Right kidney (tissue), 1 donor: ENCODE data around the gene CHID1.

Experiments
- DNase-seq: peaks from one replicate; pipeline ENCODE4 v3.0.0-alpha.2; 2016

The CHID1 gene

GRCh38 chr11:934527-934926 lies 23.9 kb upstream of the CHID1 start:
- DNase-seq, result no peak

- DNase-seq, result no peak
Measured at GRCh38 chr11:933936-934335, 23.3 kb upstream of the CHID1 start.

- DNase-seq, result no peak
Measured at GRCh38 chr11:933142-933851, 22.7 kb upstream of the CHID1 start.

GRCh38 chr11:932435-932834 lies 21.8 kb upstream of the CHID1 start:
- DNase-seq, result no peak

GRCh38 chr11:931385-931784 lies 20.8 kb upstream of the CHID1 start:
- no peak for DNase-seq

- DNase-seq, result no peak
Measured at GRCh38 chr11:929405-929804, 18.8 kb upstream of the CHID1 start.

GRCh38 chr11:928786-929185 lies 18.2 kb upstream of the CHID1 start:
- DNase-seq, result no peak

GRCh38 chr11:927871-928270 lies 17.3 kb upstream of the CHID1 start:
- DNase-seq, result no peak

GRCh38 chr11:926341-926916 lies 15.8 kb upstream of the CHID1 start:
- DNase-seq, result peak; percentile 60

GRCh38 chr11:925496-926301 lies 15.1 kb upstream of the CHID1 start, which contains the start of gene AP2A2:
Gene AP2A2, plus strand, starts transcription at chr11:925870. Its CDS starts 152 bp downstream, at chr11:926022.
- DNase-seq, result peak; percentile 85

GRCh38 chr11:925158-925495 lies 14.5 kb upstream of the CHID1 start:
- no peak for DNase-seq

- no peak for DNase-seq
Measured at GRCh38 chr11:924406-925157, 14.0 kb upstream of the CHID1 start.

GRCh38 chr11:923691-924405 lies 13.2 kb upstream of the CHID1 start:
- no peak for DNase-seq

- no peak for DNase-seq
Measured at GRCh38 chr11:921921-922678, 11.5 kb upstream of the CHID1 start.

- no peak for DNase-seq
Measured at GRCh38 chr11:917426-917825, 6.8 kb upstream of the CHID1 start.

GRCh38 chr11:914747-915501 lies 4.3 kb upstream of the CHID1 start:
- no peak for DNase-seq

- no peak for DNase-seq
Measured at GRCh38 chr11:914204-914603, 3.6 kb upstream of the CHID1 start.

- DNase-seq, result no peak
Measured at GRCh38 chr11:913043-913442, 2.4 kb upstream of the CHID1 start.

GRCh38 chr11:912266-912665 lies 1.7 kb upstream of the CHID1 start:
- no peak for DNase-seq

GRCh38 chr11:911890-912219 lies 1.2 kb upstream of the CHID1 start:
- DNase-seq, result no peak
